NCI-H2227 (cell line): ENCODE results near the gene CATSPERE.

Experiments used
- DNase-seq: peaks from one replicate; lab custom pipeline; 2025; ENCODE audit not compliant: unreplicated experiment; lab: John Stamatoyannopoulos, UW

The CATSPERE gene

GRCh38 chr1:244626709-244627108 lies 165.6 kb downstream of the CATSPERE start:
- DNase-seq = no peak

- DNase-seq = no peak
These were observed 167.7 kb downstream of the CATSPERE start for GRCh38 chr1:244628789-244629188.

- no peak for DNase-seq
These were observed 172.1 kb downstream of the CATSPERE start for GRCh38 chr1:244633140-244633539.

GRCh38 chr1:244634546-244634945 lies 173.5 kb downstream of the CATSPERE start:
- DNase-seq = no peak

- no peak for DNase-seq
These were observed 175.6 kb downstream of the CATSPERE start for GRCh38 chr1:244636488-244637259.

- DNase-seq = no peak
These were observed 178.5 kb downstream of the CATSPERE start for GRCh38 chr1:244639561-244639960.

- no peak for DNase-seq
These were observed 179.8 kb downstream of the CATSPERE start for GRCh38 chr1:244640917-244641316.

- no peak for DNase-seq
These were observed 181.5 kb downstream of the CATSPERE start for GRCh38 chr1:244642526-244642925.

GRCh38 chr1:244642988-244643387 lies 181.9 kb downstream of the CATSPERE start:
- no peak for DNase-seq

GRCh38 chr1:244645414-244645813 lies 184.3 kb downstream of the CATSPERE start:
- DNase-seq = no peak

GRCh38 chr1:244645890-244646289 lies 184.8 kb downstream of the CATSPERE start:
- DNase-seq = no peak

GRCh38 chr1:244647819-244648218 lies 186.7 kb downstream of the CATSPERE start:
- DNase-seq = no peak

GRCh38 chr1:244651956-244652622 lies 191.0 kb downstream of the CATSPERE start:
- DNase-seq = no peak

- DNase-seq = peak; percentile 99
These were observed 191.8 kb downstream of the CATSPERE start, which contains the start of gene DESI2 for GRCh38 chr1:244652623-244653438. Gene DESI2, plus strand, starts transcription at chr1:244653126. Its CDS starts 188 bp downstream, at chr1:244653314.

GRCh38 chr1:244653439-244654107 lies 192.5 kb downstream of the CATSPERE start:
- DNase-seq = peak; percentile 47

GRCh38 chr1:244654108-244655038 lies 193.3 kb downstream of the CATSPERE start:
- no peak for DNase-seq

- no peak for DNase-seq
These were observed 194.1 kb downstream of the CATSPERE start for GRCh38 chr1:244655186-244655585.

GRCh38 chr1:244657421-244657820 lies 196.3 kb downstream of the CATSPERE start:
- no peak for DNase-seq

GRCh38 chr1:244659694-244660093 lies 198.6 kb downstream of the CATSPERE start:
- DNase-seq = no peak

GRCh38 chr1:244660595-244660994 lies 199.5 kb downstream of the CATSPERE start:
- DNase-seq = no peak
